SJSA1 (cell line): ENCODE data around the gene CLNK. TPM values are rescaled to one million over a fixed set of nuclear protein-coding genes. Genes with fewer than 3 reads are reported as not detected.

Source experiments
- DNase-seq, 2 experiments: peaks; one replicate each; pipeline ENCODE4 v3.0.0-alpha.2; 2015 to 2020; ENCODE audit warnings: low spot score in 2 of 2, low read depth in 1 of 2
- H3K27ac ChIP-seq: fragments of 250-450 bp; sonication (Bioruptor Pico); 2 replicates; pipeline ENCODE4 v1.5.1; 2020; ENCODE audit warnings: mild to moderate bottlenecking, moderate library complexity
- H3K27me3 ChIP-seq: fragments of 250-450 bp; sonication (Bioruptor Pico); replicated peaks from 2 replicates; pipeline ENCODE4 v1.5.1; 2020; ENCODE audit warnings: mild to moderate bottlenecking, moderate library complexity
- H3K36me3 ChIP-seq: fragments of 250-450 bp; sonication (Bioruptor Pico); 2 replicates; pipeline ENCODE4 v1.5.1; 2020; ENCODE audit warnings: mild to moderate bottlenecking
- H3K4me1 ChIP-seq: fragments of 250-450 bp; sonication (Bioruptor Pico); replicated peaks from 2 replicates; pipeline ENCODE4 v1.6.1; 2021; ENCODE audit warnings: mild to moderate bottlenecking
- H3K4me3 ChIP-seq: fragments of 250-450 bp; sonication (Bioruptor Pico); 2 replicates; pipeline ENCODE4 v1.5.1; 2020; ENCODE audit warnings: mild to moderate bottlenecking
- H3K9me3 ChIP-seq: fragments of 250-450 bp; sonication (Bioruptor Pico); replicated peaks from 2 replicates; pipeline ENCODE4 v1.5.1; 2020; ENCODE audit warnings: mild to moderate bottlenecking
- total RNA-seq: library from RNA; depleted of rRNA; stranded (reverse); fragments of >200 nt; shearing (Covaris generic); gene quantifications from 2 replicates; pipeline ENCODE4 v1.2.3, GENCODE V29; 2014

The CLNK gene
- total RNA-seq, 1 experiment from 2014 or later: not detected

- H3K36me3 ChIP-seq: no peaks in the 10 kb centered on the region
- no peak overlapping the region for H3K4me3 ChIP-seq
- H3K27me3 ChIP-seq: no peaks in the 10 kb centered on the region
- peaks cover 30% of the 10 kb centered on the region for H3K4me1 ChIP-seq
- peak overlapping the region; percentile 92 for H3K27ac ChIP-seq
- H3K9me3 ChIP-seq: no peaks in the 10 kb centered on the region
- peak in 1 of 2 experiments; percentile 31 for DNase-seq
Observed at GRCh38 chr4:10606483-10607155, 77.9 kb downstream of the CLNK start.

GRCh38 chr4:10605746-10606482 is 78.7 kb downstream of the CLNK start:
- Histone ChIP-seq H3K4me3 (no peak overlapping the region), H3K27ac (peak overlapping the region; percentile 92), H3K36me3 (no peaks in the 10 kb centered on the region), H3K4me1 (peaks cover 26% of the 10 kb centered on the region), H3K27me3 (no peaks in the 10 kb centered on the region), H3K9me3 (no peaks in the 10 kb centered on the region)
- peak; percentile 53 to 67 for DNase-seq

GRCh38 chr4:10605031-10605430 is 79.5 kb downstream of the CLNK start:
- Histone ChIP-seq H3K4me3 (no peak overlapping the region), H3K27ac (no peak overlapping the region), H3K36me3 (no peaks in the 10 kb centered on the region), H3K27me3 (no peaks in the 10 kb centered on the region), H3K4me1 (peaks cover 24% of the 10 kb centered on the region), H3K9me3 (no peaks in the 10 kb centered on the region)
- DNase-seq: no peak

GRCh38 chr4:10599574-10599973 is 85.0 kb downstream of the CLNK start:
- Histone ChIP-seq H3K9me3 (no peaks in the 10 kb centered on the region), H3K36me3 (no peaks in the 10 kb centered on the region), H3K27me3 (no peaks in the 10 kb centered on the region), H3K4me3 (no peak overlapping the region), H3K4me1 (peaks cover 7% of the 10 kb centered on the region), H3K27ac (no peak overlapping the region)
- DNase-seq: no peak

GRCh38 chr4:10598829-10599228 is 85.7 kb downstream of the CLNK start:
- DNase-seq: no peak
- no peaks in the 10 kb centered on the region for H3K27me3 ChIP-seq
- no peaks in the 10 kb centered on the region for H3K9me3 ChIP-seq
- H3K27ac ChIP-seq: no peak overlapping the region
- H3K36me3 ChIP-seq: no peaks in the 10 kb centered on the region
- no peak overlapping the region for H3K4me3 ChIP-seq
- peaks cover 7% of the 10 kb centered on the region for H3K4me1 ChIP-seq

- H3K27me3 ChIP-seq: no peaks in the 10 kb centered on the region
- no peaks in the 10 kb centered on the region for H3K9me3 ChIP-seq
- H3K4me1 ChIP-seq: peaks cover 4% of the 10 kb centered on the region
- DNase-seq: no peak
- no peaks in the 10 kb centered on the region for H3K36me3 ChIP-seq
- no peak overlapping the region for H3K27ac ChIP-seq
- H3K4me3 ChIP-seq: no peak overlapping the region
Observed at GRCh38 chr4:10596586-10597290, 87.8 kb downstream of the CLNK start.

DNA sequence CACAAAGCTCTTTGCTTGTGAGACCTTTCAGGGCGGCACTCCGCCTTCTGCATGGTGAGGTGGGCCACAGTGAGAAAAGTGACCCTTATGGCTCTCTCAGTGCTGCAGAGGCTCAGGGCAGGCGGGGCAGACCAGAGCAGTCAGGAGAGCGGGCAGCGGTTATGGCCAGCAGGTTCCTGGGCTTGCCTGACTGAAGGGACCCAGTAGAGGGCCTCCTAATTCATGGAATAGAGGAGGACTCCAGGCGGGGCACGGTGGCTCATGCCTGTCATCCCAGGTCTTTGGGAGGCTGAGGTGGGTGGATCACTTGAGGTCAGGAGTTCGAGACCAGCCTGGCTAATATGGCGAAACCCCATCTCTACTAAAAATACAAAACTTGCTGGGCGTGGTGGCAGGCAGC is 91.4 kb downstream of the CLNK start:
- no peak for DNase-seq
- H3K4me3 ChIP-seq: no peak overlapping the region
- H3K27ac ChIP-seq: no peak overlapping the region
- no peaks in the 10 kb centered on the region for H3K9me3 ChIP-seq
- no peaks in the 10 kb centered on the region for H3K27me3 ChIP-seq
- H3K36me3 ChIP-seq: no peaks in the 10 kb centered on the region
- H3K4me1 ChIP-seq: peaks cover 6% of the 10 kb centered on the region; the same call in 1 of the 2 replicates

GRCh38 chr4:10590896-10591295 is 93.7 kb downstream of the CLNK start:
- Histone ChIP-seq H3K27ac (no peak overlapping the region), H3K9me3 (no peaks in the 10 kb centered on the region), H3K4me1 (peaks cover 6% of the 10 kb centered on the region; the same call in 1 of the 2 replicates), H3K36me3 (no peaks in the 10 kb centered on the region), H3K27me3 (no peaks in the 10 kb centered on the region), H3K4me3 (no peak overlapping the region)
- no peak for DNase-seq

DNA sequence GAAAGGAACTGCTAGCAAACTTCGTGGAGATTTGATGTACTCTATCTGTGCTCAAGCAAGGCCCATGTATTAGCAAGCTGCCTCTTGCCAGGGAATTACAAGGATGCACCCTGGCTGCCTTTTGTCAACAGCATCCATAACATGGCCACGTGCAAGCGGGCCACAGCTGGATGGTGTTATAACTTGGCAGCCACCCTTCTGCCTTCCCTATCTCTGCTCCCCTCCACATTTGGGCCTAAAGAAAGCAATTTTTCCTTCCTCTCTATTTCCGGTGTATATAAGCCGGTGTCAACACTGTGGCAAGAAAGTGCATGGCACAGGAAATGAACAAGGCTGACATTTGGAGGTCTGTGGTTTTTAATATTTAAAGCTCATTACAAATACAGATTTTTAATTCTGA is 94.8 kb downstream of the CLNK start:
- H3K4me1 ChIP-seq: peaks cover 6% of the 10 kb centered on the region; the same call in 1 of the 2 replicates
- no peak for DNase-seq
- no peaks in the 10 kb centered on the region for H3K9me3 ChIP-seq
- H3K27me3 ChIP-seq: no peaks in the 10 kb centered on the region
- H3K27ac ChIP-seq: no peak overlapping the region
- H3K36me3 ChIP-seq: no peaks in the 10 kb centered on the region
- H3K4me3 ChIP-seq: no peak overlapping the region

- H3K27me3 ChIP-seq: no peaks in the 10 kb centered on the region
Observed at GRCh38 chr4:10589321-10589720, 95.2 kb downstream of the CLNK start.

GRCh38 chr4:10587697-10588096 is 96.9 kb downstream of the CLNK start:
- Histone ChIP-seq H3K4me3 (no peak overlapping the region), H3K27me3 (no peaks in the 10 kb centered on the region), H3K36me3 (no peaks in the 10 kb centered on the region), H3K27ac (no peak overlapping the region), H3K4me1 (peaks cover 10% of the 10 kb centered on the region; the same call in 1 of the 2 replicates), H3K9me3 (no peaks in the 10 kb centered on the region)
- DNase-seq: no peak

More at GRCh38 chr4:10589321-10589720, 95.2 kb downstream of the CLNK start:
- no peak for DNase-seq
- no peaks in the 10 kb centered on the region for H3K36me3 ChIP-seq
- H3K4me1 ChIP-seq: peaks cover 9% of the 10 kb centered on the region; the same call in 1 of the 2 replicates
- no peak overlapping the region for H3K27ac ChIP-seq
- H3K4me3 ChIP-seq: no peak overlapping the region
- no peaks in the 10 kb centered on the region for H3K9me3 ChIP-seq

DNA sequence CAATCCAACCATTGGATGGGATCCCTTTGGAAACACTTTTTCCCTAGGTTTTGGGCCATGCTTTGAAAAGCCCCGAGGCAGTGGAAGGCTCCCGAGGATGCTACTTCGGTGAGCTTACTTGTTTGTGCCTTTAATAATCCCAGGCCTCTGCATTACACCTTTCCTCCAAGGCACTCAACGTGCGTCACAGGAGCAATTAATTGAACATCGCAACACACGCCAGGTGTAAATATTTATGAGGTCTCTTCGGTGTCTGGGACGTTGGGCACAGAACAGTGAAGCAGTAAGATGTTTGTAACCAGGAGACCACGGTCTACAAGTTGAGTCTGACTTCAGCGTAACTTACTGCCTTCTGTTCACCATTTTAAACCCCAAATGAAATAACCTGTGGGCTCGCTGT is 97.3 kb downstream of the CLNK start:
- DNase-seq: no peak

GRCh38 chr4:10584042-10584441 is 100.5 kb downstream of the CLNK start:
- Histone ChIP-seq H3K9me3 (no peaks in the 10 kb centered on the region), H3K36me3 (no peaks in the 10 kb centered on the region), H3K27ac (peak overlapping the region; percentile 26), H3K4me3 (peak overlapping the region; percentile 10; the same call in 1 of the 2 replicates), H3K27me3 (no peaks in the 10 kb centered on the region), H3K4me1 (0 out of 2 replicates have a peak, but pooled peaks cover 4% of the 10 kb centered on the region)
- peak in 1 of 2 experiments; percentile 46 for DNase-seq

More for the DNA sequence above, 97.3 kb downstream of the CLNK start:
- Histone ChIP-seq H3K4me1 (peaks cover 10% of the 10 kb centered on the region; the same call in 1 of the 2 replicates), H3K27ac (no peak overlapping the region), H3K4me3 (no peak overlapping the region), H3K9me3 (no peaks in the 10 kb centered on the region), H3K27me3 (no peaks in the 10 kb centered on the region), H3K36me3 (no peaks in the 10 kb centered on the region)

DNA sequence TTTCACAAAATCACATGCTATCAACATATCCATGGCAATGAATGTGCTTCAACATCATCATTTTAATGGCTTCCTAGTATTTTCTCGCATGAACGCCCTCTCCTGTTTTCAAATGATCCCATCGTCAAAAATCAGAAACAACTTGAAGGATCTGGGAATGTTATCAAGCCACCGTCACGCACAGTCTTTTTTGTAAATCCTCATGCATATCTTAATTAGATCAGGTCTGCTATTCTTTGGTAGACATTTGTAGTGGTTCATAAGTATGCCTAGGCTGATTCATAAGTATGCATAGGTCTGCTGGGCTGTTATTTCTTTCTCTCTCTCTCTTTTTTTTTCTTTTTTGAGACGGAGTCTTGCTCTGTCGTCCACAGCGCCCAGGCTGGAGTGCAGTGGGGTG is 101.6 kb downstream of the CLNK start:
- no peaks in the 10 kb centered on the region for H3K36me3 ChIP-seq
- no peak overlapping the region for H3K4me3 ChIP-seq
- no peaks in the 10 kb centered on the region for H3K27me3 ChIP-seq
- no peaks in the 10 kb centered on the region for H3K9me3 ChIP-seq
- DNase-seq: no peak
- 0 out of 2 replicates have a peak, but pooled peaks cover 4% of the 10 kb centered on the region for H3K4me1 ChIP-seq
- no peak overlapping the region for H3K27ac ChIP-seq
